HCT116 (cell line): ENCODE measurements around the gene FAH. TPM values are rescaled to one million over a fixed set of nuclear protein-coding genes. Genes with fewer than 3 reads are reported as not detected.

Experiments
- ATAC-seq: fragments of 200-7000 bp; cut with Tn5 transposase; 2 replicates; pipeline ENCODE4 v1.9.1; 2020; ENCODE audit warnings: mild to moderate bottlenecking, moderate library complexity
- BruUV-seq: library from RNA; stranded (reverse); fragments of 400-500 nt; replicated peaks from 2 replicates; lab custom pipeline; 2021; lab: Mats Ljungman, UMichigan
- CTCF ChIA-PET: fragments of 300-600 bp; sonication (Branson Sonifier 250); formaldehyde crosslinking; loops from one replicate; lab custom pipeline; 2021; ENCODE audit warnings: antibody characterized with exemption; lab: Charles Lee
- POLR2A ChIA-PET: fragments of 300-600, 350-600 bp; sonication (Branson Sonifier 250); formaldehyde crosslinking; loops from one replicate; lab custom pipeline; 2021; ENCODE audit warnings: antibody characterized with exemption; lab: Charles Lee
- RAD21 ChIA-PET, 2 experiments: fragments of 300-600 bp; sonication (Branson Sonifier 250); formaldehyde crosslinking; loops; one replicate each; lab custom pipeline; 2023; ENCODE audit warnings: low total read pairs in 2 of 2; ENCODE audit not compliant: uncharacterized antibody in 2 of 2, unreplicated experiment in 2 of 2, low non-redundant PET in 1 of 2; lab: Charles Lee
- DNase-seq: peaks from one replicate; pipeline ENCODE4 v3.0.0-alpha.2; 2010; ENCODE audit warnings: low read depth, low spot score
- H2AFZ ChIP-seq: fragments of 200-600 bp; shearing (Covaris generic), sonication (generic); 2 replicates; pipeline ENCODE4 v1.6.1; 2017; ENCODE audit warnings: low read depth, mixed run types, mixed read lengths, antibody characterized with exemption, low read length; ENCODE audit not compliant: poor library complexity, severe bottlenecking
- H3K27ac ChIP-seq: 2 replicates; pipeline ENCODE4 v1.5.1; 2012; ENCODE audit warnings: low read depth, low read length
- H3K27me3 ChIP-seq: fragments of 200-600 bp; sonication (generic); 2 replicates; pipeline ENCODE4 v1.6.1; 2016; ENCODE audit warnings: mixed run types, low read length, mixed read lengths; ENCODE audit not compliant: insufficient read depth
- H3K36me3 ChIP-seq, 2 experiments: fragments of 200-500 bp in 1 of 2; fragments of 200-600 bp in 1 of 2; sonication (Bioruptor generic) in 1 of 2; sonication (generic) in 1 of 2; 2 replicates each; pipeline versions ENCODE4 v1.5.1 to v1.6.1; 2014 to 2016; ENCODE audit warnings: low read length in 2 of 2, inconsistent platforms in 1 of 2, mixed read lengths in 1 of 2, mixed run types in 1 of 2; ENCODE audit not compliant: insufficient read depth in 2 of 2, control insufficient read depth in 1 of 2
- H3K4me1 ChIP-seq, 2 experiments: fragments of 200-600 bp in 1 of 2; sonication (generic) in 1 of 2; 2 replicates each; pipeline versions ENCODE4 v1.5.1 to v1.6.1; 2012 to 2017; ENCODE audit warnings: low read length in 2 of 2, inconsistent platforms in 1 of 2, mild to moderate bottlenecking in 1 of 2, mixed read lengths in 1 of 2, mixed run types in 1 of 2, moderate library complexity in 1 of 2; ENCODE audit not compliant: insufficient read depth in 2 of 2, control insufficient read depth in 1 of 2
- H3K4me2 ChIP-seq: fragments of 200-600 bp; sonication (generic); 2 replicates; pipeline ENCODE4 v1.6.1; 2017; ENCODE audit warnings: mixed run types, low read length, mixed read lengths
- H3K4me3 ChIP-seq, 2 experiments: fragments of 200-600 bp in 1 of 2; sonication (generic) in 1 of 2; replicated peaks in 1 of 2; 2 replicates each; pipeline ENCODE4 v1.5.1; 2011 to 2016; ENCODE audit warnings: low read length in 2 of 2, control low read depth in 1 of 2, low read depth in 1 of 2, mild to moderate bottlenecking in 1 of 2, mixed read lengths in 1 of 2, mixed run types in 1 of 2
- H3K79me2 ChIP-seq: fragments of 200-600 bp; sonication (generic); 2 replicates; pipeline ENCODE4 v1.6.1; 2017; ENCODE audit warnings: mild to moderate bottlenecking, mixed run types, low read length, moderate library complexity, mixed read lengths; ENCODE audit not compliant: insufficient read depth
- H3K9ac ChIP-seq: fragments of 200-600 bp; sonication (generic); 2 replicates; pipeline ENCODE4 v1.6.1; 2016; ENCODE audit warnings: low read length, mixed read lengths
- H3K9me2 ChIP-seq: fragments of 200-600 bp; sonication (generic), shearing (Covaris generic); 2 replicates; pipeline ENCODE4 v1.6.1; 2017; ENCODE audit warnings: mixed run types, mild to moderate bottlenecking, moderate library complexity; ENCODE audit not compliant: insufficient read depth
- H3K9me3 ChIP-seq, 2 experiments: fragments of 200-500 bp in 1 of 2; fragments of 200-600 bp in 1 of 2; sonication (Bioruptor generic) in 1 of 2; sonication (generic) in 1 of 2; 2 replicates each; pipeline ENCODE4 v1.6.1; 2014 to 2017; ENCODE audit warnings: low read length in 2 of 2, mixed read lengths in 2 of 2, inconsistent platforms in 1 of 2, low read depth in 1 of 2, mild to moderate bottlenecking in 1 of 2, mixed run types in 1 of 2, moderate library complexity in 1 of 2; ENCODE audit not compliant: control insufficient read depth in 1 of 2, insufficient read depth in 1 of 2
- H4K20me1 ChIP-seq: fragments of 200-600 bp; sonication (generic), shearing (Covaris generic); 2 replicates; pipeline ENCODE4 v1.6.1; 2017; ENCODE audit warnings: mixed run types, mild to moderate bottlenecking, moderate library complexity; ENCODE audit not compliant: insufficient read depth
- ATF3 ChIP-seq: IDR thresholded peaks from 2 replicates; pipeline ENCODE4 v1.6.1; 2012
- CEBPB ChIP-seq: IDR thresholded peaks from 2 replicates; pipeline ENCODE4 v1.6.1; 2012; ENCODE audit warnings: low read depth
- CTCF ChIP-seq, 3 experiments: fragments of 200-600 bp in 1 of 3; sonication (generic) in 1 of 3; IDR thresholded peaks in 2 of 3; conservative IDR thresholded peaks in 1 of 3; 2 replicates each; pipeline ENCODE4 v1.5.1; 2012 to 2017; ENCODE audit warnings: low read depth in 2 of 3, low read length in 2 of 3, antibody characterized with exemption in 1 of 3, borderline replicate concordance in 1 of 3, control low read depth in 1 of 3, mild to moderate bottlenecking in 1 of 3, mixed read lengths in 1 of 3, mixed run types in 1 of 3, moderate library complexity in 1 of 3; ENCODE audit not compliant: insufficient read depth in 1 of 3
- EGR1 ChIP-seq: IDR thresholded peaks from 2 replicates; pipeline ENCODE4 v1.6.1; 2012; ENCODE audit warnings: low read depth
- EZH2 ChIP-seq: fragments of 200-600 bp; sonication (generic); IDR thresholded peaks from 2 replicates; pipeline ENCODE4 v1.6.1; 2017; ENCODE audit warnings: antibody characterized with exemption, mixed run types
- EZH2phosphoT487 ChIP-seq: fragments of 200-600 bp; IDR thresholded peaks from 2 replicates; pipeline ENCODE4 v1.6.1; 2018; ENCODE audit warnings: antibody characterized with exemption, borderline replicate concordance
- MAX ChIP-seq: IDR thresholded peaks from 2 replicates; pipeline ENCODE4 v1.6.1; 2012
- POLR2AphosphoS5 ChIP-seq: IDR thresholded peaks from 2 replicates; pipeline ENCODE4 v1.6.1; 2011; ENCODE audit warnings: mild to moderate bottlenecking, low read depth, low read length, moderate library complexity
- REST ChIP-seq: IDR thresholded peaks from 2 replicates; pipeline ENCODE4 v1.6.1; 2012; ENCODE audit warnings: low read depth
- SP1 ChIP-seq: IDR thresholded peaks from 2 replicates; pipeline ENCODE4 v1.6.1; 2012; ENCODE audit warnings: low read depth
- ZNF274 ChIP-seq: fragments of 200-500 bp; sonication (Bioruptor generic); IDR thresholded peaks from 2 replicates; pipeline ENCODE4 v1.6.1; 2014; ENCODE audit warnings: mild to moderate bottlenecking, low read depth, low read length, inconsistent platforms
- intact Hi-C: fragments of 100-400 bp; cut with micrococcal nuclease; formaldehyde crosslinking; loops from 2 replicates; pipeline ENCODE4 v1.10.0; 2022
- total RNA-seq: library from RNA; stranded (reverse); gene quantifications from one replicate; pipeline ENCODE4 v1.2.1, GENCODE V29; 2021; ENCODE audit not compliant: unreplicated experiment

FAH gene
- total RNA-seq, 1 experiment from 2014 or later, result 20.0 TPM

GRCh38 chr15:80107774-80108173 is 45.0 kb upstream of the FAH start:
- Histone ChIP-seq H3K9me2 (no peaks in the 10 kb centered on the region), H4K20me1 (no peaks in the 10 kb centered on the region), H2AFZ (no peak overlapping the region), H3K4me1 (peaks cover 9 to 30% of the 10 kb centered on the region in 2 experiments; a peak in 3 of 4 replicates), H3K27ac (no peak overlapping the region), H3K9ac (no peak overlapping the region), H3K9me3 (no peaks in the 10 kb centered on the region), H3K4me2 (no peak overlapping the region), H3K27me3 (no peaks in the 10 kb centered on the region), H3K4me3 (no peak overlapping the region), H3K36me3 (no peaks in the 10 kb centered on the region), H3K79me2 (peaks cover 22% of the 10 kb centered on the region)
- intact Hi-C loops, result no loop called here
- no peak for TF ChIP-seq ZNF274
- no peak for TF ChIP-seq POLR2AphosphoS5
- no peak for TF ChIP-seq CEBPB
- no peak for TF ChIP-seq EZH2phosphoT487
- no peak for TF ChIP-seq CTCF (IDR thresholded peaks at IDR 0.05 in 2 of 3, conservative IDR thresholded peaks at IDR 0.05 in 1 of 3; ENCODE audit: borderline replicate concordance in 1 of 3, insufficient read depth in 1 of 3, low read depth in 2 of 3, low read length in 2 of 3)
- no peak for TF ChIP-seq EGR1
- ChIA-PET RAD21 (no interaction called here), CTCF (no interaction called here), POLR2A (no interaction called here)
- no TSS peak for BruUV-seq
- ATAC-seq (no peak), DNase-seq (no peak)

GRCh38 chr15:80109388-80109787 is 43.4 kb upstream of the FAH start:
- no peak for DNase-seq
- TF ChIP-seq CTCF (IDR thresholded peaks at IDR 0.05 in 2 of 3, conservative IDR thresholded peaks at IDR 0.05 in 1 of 3; ENCODE audit: borderline replicate concordance in 1 of 3, insufficient read depth in 1 of 3, low read depth in 2 of 3, low read length in 2 of 3) (no peak), MAX (no peak), REST (no peak), EZH2 (no peak), SP1 (no peak), POLR2AphosphoS5 (no peak), CEBPB (no peak), ATF3 (no peak)
- TF ChIP-seq, all 23 proteins: peak for 0
- Histone ChIP-seq H3K4me2 (no peak overlapping the region), H4K20me1 (no peaks in the 10 kb centered on the region), H3K79me2 (peaks cover 26% of the 10 kb centered on the region), H3K27ac (no peak overlapping the region), H3K4me1 (peaks cover 9 to 30% of the 10 kb centered on the region in 2 experiments; a peak in 3 of 4 replicates), H3K36me3 (no peaks in the 10 kb centered on the region), H3K4me3 (no peak overlapping the region), H2AFZ (no peak overlapping the region), H3K9me2 (no peaks in the 10 kb centered on the region), H3K9me3 (no peaks in the 10 kb centered on the region), H3K27me3 (no peaks in the 10 kb centered on the region), H3K9ac (no peak overlapping the region)
- POLR2A ChIA-PET, result no interaction called here
- RAD21 ChIA-PET, result no interaction called here
- BruUV-seq, result no TSS peak
- ATAC-seq, result no peak
- CTCF ChIA-PET, result no interaction called here
- intact Hi-C loops, result no loop called here
